K562 (cell line): ENCODE results near the gene TXN2. TPM values are rescaled to one million over a fixed set of nuclear protein-coding genes. Genes with fewer than 3 reads are reported as not detected.

Source experiments
- ATAC-seq: fragments of 200-7000 bp; cut with Tn5 transposase; 3 replicates; pipeline ENCODE4 v1.9.1; 2020; ENCODE audit warnings: moderate library complexity
- BruUV-seq: library from RNA; stranded (reverse); fragments of 400-500 nt; replicated peaks from 2 replicates; lab custom pipeline; 2021; lab: Mats Ljungman, UMichigan
- CTCF ChIA-PET: fragments of 300-600 bp; formaldehyde crosslinking; extraction: SDS; loops from one replicate; lab custom pipeline; 2021; ENCODE audit warnings: low intra/inter-chr PET ratio; lab: Yijun Ruan, JAX
- POLR2A ChIA-PET: fragments of 300-600, 350-650 bp; sonication (Branson Sonifier 250); formaldehyde crosslinking; extraction: SDS; loops from one replicate; lab custom pipeline; 2021; ENCODE audit warnings: antibody characterized with exemption, inconsistent platforms; lab: Yijun Ruan, JAX
- DNase-seq, 4 experiments: peaks; one replicate each; pipeline versions ENCODE4 v3.0.0 to v3.0.0-alpha.2; 2011 to 2018; ENCODE audit warnings: low spot score in 3 of 4, mixed read lengths in 3 of 4; ENCODE audit errors: extremely low read depth in 1 of 4
- FAIRE-seq: peaks from 2 replicates; lab custom pipeline; 2011; peaks lifted over from hg19 to GRCh38; lab: Jason Lieb, UNC
- H2AFZ ChIP-seq: 2 replicates; pipeline ENCODE4 v1.6.0; 2011; ENCODE audit warnings: low read depth, low read length, control low read depth, inconsistent platforms
- H3K27ac ChIP-seq: fragments of 200-600 bp; 3 replicates; pipeline ENCODE4 v1.8.0; 2011; ENCODE audit warnings: low read depth, mild to moderate bottlenecking, control low read depth, inconsistent platforms, low read length, moderate library complexity, mixed read lengths; ENCODE audit errors: extremely low read depth
- H3K27me3 ChIP-seq, 2 experiments: fragments of 300-600 bp in 1 of 2; 2 replicates in 1 of 2; 3 replicates in 1 of 2; pipeline versions ENCODE4 v1.6.0 to v1.8.0; 2011; ENCODE audit warnings: inconsistent platforms in 2 of 2, low read length in 2 of 2, mild to moderate bottlenecking in 1 of 2, mixed read lengths in 1 of 2, moderate library complexity in 1 of 2; ENCODE audit not compliant: control insufficient read depth in 2 of 2, insufficient read depth in 2 of 2
- H3K36me3 ChIP-seq: fragments of 300-600 bp; 3 replicates; pipeline ENCODE4 v1.8.0; 2011; ENCODE audit warnings: mild to moderate bottlenecking, low read length, inconsistent platforms; ENCODE audit not compliant: control insufficient read depth, insufficient read depth
- H3K4me1 ChIP-seq, 2 experiments: fragments of 200-600 bp in 1 of 2; replicated peaks in 1 of 2; 2 replicates in 1 of 2; 3 replicates in 1 of 2; pipeline versions ENCODE4 v1.5.1 to v1.8.0; 2011; ENCODE audit warnings: inconsistent platforms in 2 of 2, low read length in 2 of 2, mild to moderate bottlenecking in 1 of 2, mixed read lengths in 1 of 2, moderate library complexity in 1 of 2; ENCODE audit not compliant: control insufficient read depth in 2 of 2, insufficient read depth in 2 of 2
- H3K4me2 ChIP-seq: 2 replicates; pipeline ENCODE4 v1.6.1; 2011; ENCODE audit warnings: low read length, control low read depth, inconsistent platforms, mixed read lengths; ENCODE audit not compliant: insufficient read depth
- H3K4me3 ChIP-seq: fragments of 200-600 bp; sonication (generic), shearing (Covaris generic); 2 replicates; pipeline ENCODE4 v1.5.1; 2016; ENCODE audit warnings: control low read depth, inconsistent platforms
- H3K79me2 ChIP-seq: fragments of 200-600 bp; 3 replicates; pipeline ENCODE4 v1.8.0; 2011; ENCODE audit warnings: low read length, inconsistent platforms; ENCODE audit not compliant: control insufficient read depth, insufficient read depth
- H3K9ac ChIP-seq, 2 experiments: 2 replicates each; pipeline versions ENCODE4 v1.6.0 to v1.6.1; 2011; ENCODE audit warnings: low read depth in 2 of 2, low read length in 2 of 2, control low read depth in 1 of 2, inconsistent platforms in 1 of 2, mild to moderate bottlenecking in 1 of 2, mixed read lengths in 1 of 2; ENCODE audit not compliant: insufficient read depth in 1 of 2
- H3K9me1 ChIP-seq: one replicate; pipeline ENCODE4 v1.6.0; 2011; ENCODE audit warnings: inconsistent platforms, mild to moderate bottlenecking, low read length, moderate library complexity; ENCODE audit not compliant: control insufficient read depth, insufficient read depth
- H3K9me3 ChIP-seq: replicated peaks from 2 replicates; pipeline ENCODE4 v1.5.1; 2011; ENCODE audit warnings: low read depth, low read length, inconsistent platforms; ENCODE audit not compliant: control insufficient read depth, insufficient read depth
- H4K20me1 ChIP-seq: replicated peaks from 2 replicates; pipeline ENCODE4 v1.6.1; 2011; ENCODE audit warnings: low read length, inconsistent platforms, mixed read lengths; ENCODE audit not compliant: control insufficient read depth, insufficient read depth
- BACH1 ChIP-seq: fragments of 200-800 bp; sonication (Bioruptor generic); IDR thresholded peaks from 2 replicates; pipeline ENCODE4 v1.6.1; 2016; ENCODE audit warnings: missing genetic modification characterization, missing compliant biosample characterization
- BRD4 ChIP-seq: fragments of 200-600 bp; sonication (generic); IDR thresholded peaks from 2 replicates; pipeline ENCODE4 v1.6.1; 2017; ENCODE audit warnings: inconsistent platforms
- CCAR2 ChIP-seq: fragments of 200-400 bp; formaldehyde crosslinking; IDR thresholded peaks from 2 replicates; pipeline ENCODE4 v1.6.1; 2017; ENCODE audit warnings: mild to moderate bottlenecking, low read depth, low read length
- ELF4 ChIP-seq: fragments of 450-650 bp; formaldehyde crosslinking; IDR thresholded peaks from 2 replicates; pipeline ENCODE4 v1.4.0; 2022; ENCODE audit warnings: missing genetic modification characterization
- FUS ChIP-seq: fragments of 200-400 bp; formaldehyde crosslinking; optimal IDR thresholded peaks from 2 replicates; pipeline ENCODE3; 2017; ENCODE audit warnings: low read depth, low read length
- MCM2 ChIP-seq: fragments of 450-650 bp; IDR thresholded peaks from 2 replicates; pipeline ENCODE4 v1.6.1; 2017; ENCODE audit warnings: low read depth, mild to moderate bottlenecking
- POLR2AphosphoS2 ChIP-seq: IDR thresholded peaks from 2 replicates; pipeline ENCODE4 v1.6.1; 2012; ENCODE audit warnings: low read length, improper control_type of control experiment
- RBFOX2 ChIP-seq: fragments of 200-400 bp; formaldehyde crosslinking; IDR thresholded peaks from 2 replicates; pipeline ENCODE4 v1.6.1; 2017; ENCODE audit warnings: low read depth, mild to moderate bottlenecking, low read length, moderate library complexity
- SMAD1 ChIP-seq: fragments of 150-350 bp; IDR thresholded peaks from 2 replicates; pipeline ENCODE4 v1.6.1; 2014; ENCODE audit warnings: low read length, low read depth; ENCODE audit not compliant: partially characterized antibody
- STAG1 ChIP-seq: sonication (generic); formaldehyde crosslinking; IDR thresholded peaks from 2 replicates; pipeline ENCODE4 v1.5.0; 2020; ENCODE audit warnings: missing genetic modification reagents, borderline replicate concordance
- TAF9B ChIP-seq: fragments of 450-650 bp; IDR thresholded peaks from 2 replicates; pipeline ENCODE4 v1.6.1; 2018; ENCODE audit warnings: mild to moderate bottlenecking; ENCODE audit not compliant: partially characterized antibody
- ZKSCAN1 ChIP-seq: fragments of 150-350 bp; IDR thresholded peaks from 2 replicates; pipeline ENCODE4 v1.6.1; 2016; ENCODE audit warnings: low read depth, low read length
- ZNF133 ChIP-seq: fragments of 250-450 bp; sonication (Bioruptor Pico); IDR thresholded peaks from 2 replicates; pipeline ENCODE4 v1.4.0; 2020; ENCODE audit warnings: mild to moderate bottlenecking
- ZNF165 ChIP-seq: fragments of 250-450 bp; sonication (Bioruptor Pico); IDR thresholded peaks from 2 replicates; pipeline ENCODE4 v1.4.0; 2020; ENCODE audit warnings: borderline replicate concordance
- ZNF212 ChIP-seq: fragments of 450-650 bp; formaldehyde crosslinking; IDR thresholded peaks from 2 replicates; pipeline ENCODE4 v1.4.0; 2020; ENCODE audit warnings: mild to moderate bottlenecking
- WGBS: fragments of 100-300 bp; shearing (Covaris generic); methylation state at CpG from one replicate; pipeline ENCODE4 v1.1.6; 2016; ENCODE audit warnings: low coverage, mixed read lengths; ENCODE audit not compliant: insufficient coverage; ENCODE audit errors: missing lambda C conversion rate; 5-methylcytosine and 5-hydroxymethylcytosine counted together
- in situ Hi-C: fragments of 300-500 bp; cut with MboI; formaldehyde crosslinking; loops from 4 replicates; pipeline ENCODE4 v1.15.0; 2018; ENCODE audit warnings: inconsistent platforms, mixed read lengths
- intact Hi-C: fragments of 100-400 bp; cut with micrococcal nuclease; formaldehyde crosslinking; loops from 2 replicates; pipeline ENCODE4 v1.14.2; 2022
- polyA plus RNA-seq, 8 experiments: library from polyadenylated mRNA; depleted of rRNA in 4 of 8; stranded (reverse) in 5 of 8; unstranded in 3 of 8; fragments of >200 nt; fragmentation: Nextera tagmentation in 2 of 8; fragmentation: Illumina TruSeq in 1 of 8; extraction: Ambion mirVana in 2 of 8; extraction: Trizol in 1 of 8; gene quantifications; 2 replicates each; pipeline versions ENCODE4 v1.2.1 to v1.2.3, GENCODE V29; 2011 to 2014; ENCODE audit warnings: inconsistent platforms in 1 of 8, missing spikeins in 1 of 8
- total RNA-seq, 7 experiments: library from RNA; depleted of rRNA in 6 of 7; stranded (reverse); fragments of >200 nt in 6 of 7; fragmentation: Illumina TruSeq in 2 of 7; extraction: Trizol in 2 of 7; gene quantifications; 2 replicates each; pipeline versions ENCODE4 v1.2.1 to v1.2.3, GENCODE V29; 2011 to 2021; ENCODE audit warnings: low replicate concordance in 1 of 7
- TF ChIP-seq, protein P1 (sequence below), 3 experiments: fragments of 200-800 bp in 1 of 3; sonication (Bioruptor generic) in 1 of 3; sonication (generic) in 1 of 3; formaldehyde crosslinking in 1 of 3; IDR thresholded peaks; 2 replicates each; pipeline versions ENCODE4 v1.6.1 to v1.8.0; 2016 to 2022; ENCODE audit warnings: mild to moderate bottlenecking in 2 of 3, missing compliant biosample characterization in 2 of 3, missing genetic modification characterization in 2 of 3, missing genetic modification reagents in 1 of 3
- TF ChIP-seq, protein P2 (sequence below): fragments of 450-650 bp; conservative IDR thresholded peaks from 2 replicates; pipeline ENCODE4 v1.6.1; 2016; ENCODE audit warnings: missing genetic modification characterization, low read depth, mild to moderate bottlenecking, missing compliant biosample characterization, moderate library complexity

Gene TXN2
- total and polyA plus RNA-seq, 9 of the 15 experiments (the other 6 are each of a cell fraction or from before 2014, with no cell fraction given) = 48.5 to 399 (median 118) TPM

DNA sequence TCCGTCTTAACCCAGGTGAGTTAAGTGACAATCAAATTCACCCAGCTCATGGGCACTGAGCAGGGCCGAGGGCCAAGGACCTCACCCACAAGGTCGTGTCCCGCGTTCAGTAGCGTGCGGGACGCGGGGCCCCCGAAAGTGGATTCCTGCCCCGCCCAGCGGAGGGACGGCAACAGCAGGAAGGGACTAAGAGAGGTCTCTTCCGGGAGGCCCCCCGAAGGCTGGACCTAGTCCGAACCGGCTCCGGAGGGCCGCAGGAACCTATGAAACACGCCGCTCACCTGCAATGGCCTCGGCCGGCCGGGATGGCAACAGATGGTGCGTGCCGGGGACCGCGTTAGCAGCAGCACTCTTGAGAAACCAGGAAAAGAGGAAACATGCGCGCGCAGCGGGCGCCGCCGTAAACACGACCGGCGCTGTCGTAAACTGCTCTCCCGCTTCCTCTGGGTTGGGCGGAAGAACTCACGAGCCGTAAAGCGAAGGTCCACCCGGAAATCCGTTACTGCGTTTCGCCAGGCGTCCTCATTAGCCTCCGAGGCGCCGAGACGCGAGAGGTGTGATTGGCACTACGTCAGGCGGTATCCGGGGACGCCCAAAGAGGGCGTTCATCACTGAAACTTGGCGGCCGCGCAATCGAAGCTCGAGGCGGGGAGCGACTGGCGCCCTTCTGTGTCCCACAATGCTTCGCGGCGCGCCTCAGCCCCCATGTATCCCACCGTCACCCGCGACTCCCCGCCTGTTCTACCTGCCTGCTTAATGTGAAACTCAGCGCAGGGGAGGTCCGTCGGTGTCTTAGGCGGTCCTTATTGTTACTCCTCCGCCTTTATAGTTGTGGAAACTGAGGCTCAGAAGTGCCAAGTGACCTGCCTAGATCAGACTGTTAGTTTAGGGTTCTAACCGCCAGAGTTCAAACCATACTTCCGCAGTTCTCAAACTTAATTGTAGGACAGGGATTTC lies 47.6 kb upstream of the TXN2 start, which contains the start of gene EIF3D (continued):
- TF ChIP-seq STAG1 = no peak
- TF ChIP-seq ZNF212 (CRISPR knock-in tag) = no peak
- TF ChIP-seq ZKSCAN1 = no peak
- TF ChIP-seq POLR2AphosphoS2 = no peak; the same call in 1 of the 2 replicates
- no peak for TF ChIP-seq ZNF165 (CRISPR knock-in tag)
- TF ChIP-seq ELF4 (CRISPR knock-in tag) = no peak
- TF ChIP-seq MCM2 = no peak

DNA sequence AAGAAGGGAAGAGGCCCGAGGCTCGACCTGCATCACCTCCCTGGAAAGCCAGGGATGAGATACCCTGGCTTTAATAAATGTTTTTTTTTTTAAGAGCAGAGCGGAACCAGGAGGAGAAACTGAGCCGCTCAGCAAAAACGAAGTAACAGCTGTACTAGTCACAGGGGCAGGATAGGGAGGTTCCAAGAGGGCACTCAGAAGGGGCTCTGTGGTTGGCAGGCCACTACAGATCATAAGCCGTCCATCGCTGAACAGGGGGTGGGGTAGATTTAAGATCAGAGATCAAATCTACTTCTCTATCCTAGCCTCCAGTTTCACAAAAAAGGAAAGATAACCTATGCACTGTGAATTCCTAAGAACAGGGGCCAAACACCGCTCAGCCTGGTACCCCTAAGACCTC lies 46.9 kb upstream of the TXN2 start:
- Histone ChIP-seq H3K4me1 (peaks cover 3 to 4% of the 10 kb centered on the region in 2 experiments; a peak in 3 of 5 replicates), H4K20me1 (peaks cover 3% of the 10 kb centered on the region; the same call in 1 of the 2 replicates), H2AFZ (peak overlapping the region; percentile 95; the same call in 1 of the 2 replicates), H3K79me2 (peaks cover 39% of the 10 kb centered on the region), H3K27ac (peak overlapping the region; percentile 98), H3K36me3 (peaks cover 46% of the 10 kb centered on the region), H3K4me2 (peak overlapping the region; percentile 94), H3K9me3 (no peaks in the 10 kb centered on the region), H3K4me3 (peak overlapping the region; percentile 99), H3K9ac (peak overlapping the region; percentile 94 to 99), H3K27me3 (no peaks in the 10 kb centered on the region), H3K9me1 (no peaks in the 10 kb centered on the region)
- intact Hi-C loops = no loop called here
- no peak for FAIRE-seq
- 0% methylated on average over 8 of the region's 8 CpGs for WGBS
- no peak for ATAC-seq
- TF ChIP-seq ZNF133 (no peak), TAF9B (no peak), RBFOX2 (no peak), BRD4 (no peak), FUS (no peak), SMAD1 (no peak), CCAR2 (no peak), BACH1 (tag) (no peak)
- TF ChIP-seq, protein P1, sequence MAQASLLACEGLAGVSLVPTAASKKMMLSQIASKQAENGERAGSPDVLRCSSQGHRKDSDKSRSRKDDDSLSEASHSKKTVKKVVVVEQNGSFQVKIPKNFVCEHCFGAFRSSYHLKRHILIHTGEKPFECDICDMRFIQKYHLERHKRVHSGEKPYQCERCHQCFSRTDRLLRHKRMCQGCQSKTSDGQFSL (CRISPR knock-in tag; IDR thresholded peaks at IDR 0.05) = no peak
- TF ChIP-seq, protein P1 (tag; IDR thresholded peaks at IDR 0.05) = no peak
- TF ChIP-seq, protein P2, sequence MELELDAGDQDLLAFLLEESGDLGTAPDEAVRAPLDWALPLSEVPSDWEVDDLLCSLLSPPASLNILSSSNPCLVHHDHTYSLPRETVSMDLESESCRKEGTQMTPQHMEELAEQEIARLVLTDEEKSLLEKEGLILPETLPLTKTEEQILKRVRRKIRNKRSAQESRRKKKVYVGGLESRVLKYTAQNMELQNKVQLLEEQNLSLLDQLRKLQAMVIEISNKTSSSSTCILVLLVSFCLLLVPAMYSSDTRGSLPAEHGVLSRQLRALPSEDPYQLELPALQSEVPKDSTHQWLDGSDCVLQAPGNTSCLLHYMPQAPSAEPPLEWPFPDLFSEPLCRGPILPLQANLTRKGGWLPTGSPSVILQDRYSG (tag) = no peak
- BruUV-seq = no TSS peak
- CTCF ChIA-PET = no interaction called here
- POLR2A ChIA-PET = interaction anchor here (0.7 to 1.3 kb wide), 5 partner anchors 10 to 880 kb away, joined by 3 to 8 read pairs (median 4); partner anchors contain the start of genes APOL6 and FOXRED2
- in situ Hi-C loops = no loop called here
- peak in 2 of 4 experiments; percentile 40 to 41 for DNase-seq
